SK-N-SH (cell line): ENCODE measurements around the gene FGGY.

ENCODE experiments used
- JUND ChIP-seq: IDR thresholded peaks from 2 replicates; pipeline ENCODE4 v1.4.0; 2012
- TEAD4 ChIP-seq: IDR thresholded peaks from 2 replicates; pipeline ENCODE4 v1.4.0; 2012; ENCODE audit warnings: mild to moderate bottlenecking, borderline replicate concordance; ENCODE audit not compliant: insufficient read depth
- TF ChIP-seq, protein P1 (sequence below): IDR thresholded peaks from 2 replicates; pipeline ENCODE4 v1.4.0; 2012; ENCODE audit warnings: low read depth
- TF ChIP-seq, protein P2 (sequence below): fragments of 200-600 bp; sonication (generic); IDR thresholded peaks from 2 replicates; pipeline ENCODE4 v1.6.1; 2017; ENCODE audit warnings: antibody characterized with exemption, mild to moderate bottlenecking, moderate library complexity
- TF ChIP-seq, protein P3 (sequence below): IDR thresholded peaks from 2 replicates; pipeline ENCODE4 v1.6.1; 2012; ENCODE audit warnings: mild to moderate bottlenecking, low read depth, low read length, moderate library complexity

DNA sequence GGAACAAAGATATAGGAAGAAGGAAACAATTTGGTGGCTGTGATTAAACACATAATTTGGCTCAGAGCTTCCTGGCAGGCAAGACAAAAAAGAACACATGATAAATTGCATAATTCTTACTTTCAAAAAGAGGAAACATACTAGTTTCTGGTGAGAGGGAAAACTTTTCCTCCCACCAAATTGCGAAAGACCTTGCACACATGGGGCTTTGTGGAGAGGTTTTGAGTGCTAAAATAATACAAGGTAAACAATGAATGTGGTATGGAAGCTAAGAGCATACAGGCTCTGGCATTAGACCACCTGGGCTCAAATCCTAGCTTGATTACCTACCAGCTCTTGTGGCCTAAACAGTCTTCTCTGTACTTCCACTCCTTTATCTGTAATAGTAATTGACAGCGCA, 377.7 kb downstream of the FGGY start:
- TF ChIP-seq, protein P1, sequence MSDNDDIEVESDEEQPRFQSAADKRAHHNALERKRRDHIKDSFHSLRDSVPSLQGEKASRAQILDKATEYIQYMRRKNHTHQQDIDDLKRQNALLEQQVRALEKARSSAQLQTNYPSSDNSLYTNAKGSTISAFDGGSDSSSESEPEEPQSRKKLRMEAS = no peak
- TF ChIP-seq TEAD4 = no peak
- TF ChIP-seq, protein P2, sequence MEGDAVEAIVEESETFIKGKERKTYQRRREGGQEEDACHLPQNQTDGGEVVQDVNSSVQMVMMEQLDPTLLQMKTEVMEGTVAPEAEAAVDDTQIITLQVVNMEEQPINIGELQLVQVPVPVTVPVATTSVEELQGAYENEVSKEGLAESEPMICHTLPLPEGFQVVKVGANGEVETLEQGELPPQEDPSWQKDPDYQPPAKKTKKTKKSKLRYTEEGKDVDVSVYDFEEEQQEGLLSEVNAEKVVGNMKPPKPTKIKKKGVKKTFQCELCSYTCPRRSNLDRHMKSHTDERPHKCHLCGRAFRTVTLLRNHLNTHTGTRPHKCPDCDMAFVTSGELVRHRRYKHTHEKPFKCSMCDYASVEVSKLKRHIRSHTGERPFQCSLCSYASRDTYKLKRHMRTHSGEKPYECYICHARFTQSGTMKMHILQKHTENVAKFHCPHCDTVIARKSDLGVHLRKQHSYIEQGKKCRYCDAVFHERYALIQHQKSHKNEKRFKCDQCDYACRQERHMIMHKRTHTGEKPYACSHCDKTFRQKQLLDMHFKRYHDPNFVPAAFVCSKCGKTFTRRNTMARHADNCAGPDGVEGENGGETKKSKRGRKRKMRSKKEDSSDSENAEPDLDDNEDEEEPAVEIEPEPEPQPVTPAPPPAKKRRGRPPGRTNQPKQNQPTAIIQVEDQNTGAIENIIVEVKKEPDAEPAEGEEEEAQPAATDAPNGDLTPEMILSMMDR = no peak
- TF ChIP-seq JUND = no peak
- TF ChIP-seq, protein P3, sequence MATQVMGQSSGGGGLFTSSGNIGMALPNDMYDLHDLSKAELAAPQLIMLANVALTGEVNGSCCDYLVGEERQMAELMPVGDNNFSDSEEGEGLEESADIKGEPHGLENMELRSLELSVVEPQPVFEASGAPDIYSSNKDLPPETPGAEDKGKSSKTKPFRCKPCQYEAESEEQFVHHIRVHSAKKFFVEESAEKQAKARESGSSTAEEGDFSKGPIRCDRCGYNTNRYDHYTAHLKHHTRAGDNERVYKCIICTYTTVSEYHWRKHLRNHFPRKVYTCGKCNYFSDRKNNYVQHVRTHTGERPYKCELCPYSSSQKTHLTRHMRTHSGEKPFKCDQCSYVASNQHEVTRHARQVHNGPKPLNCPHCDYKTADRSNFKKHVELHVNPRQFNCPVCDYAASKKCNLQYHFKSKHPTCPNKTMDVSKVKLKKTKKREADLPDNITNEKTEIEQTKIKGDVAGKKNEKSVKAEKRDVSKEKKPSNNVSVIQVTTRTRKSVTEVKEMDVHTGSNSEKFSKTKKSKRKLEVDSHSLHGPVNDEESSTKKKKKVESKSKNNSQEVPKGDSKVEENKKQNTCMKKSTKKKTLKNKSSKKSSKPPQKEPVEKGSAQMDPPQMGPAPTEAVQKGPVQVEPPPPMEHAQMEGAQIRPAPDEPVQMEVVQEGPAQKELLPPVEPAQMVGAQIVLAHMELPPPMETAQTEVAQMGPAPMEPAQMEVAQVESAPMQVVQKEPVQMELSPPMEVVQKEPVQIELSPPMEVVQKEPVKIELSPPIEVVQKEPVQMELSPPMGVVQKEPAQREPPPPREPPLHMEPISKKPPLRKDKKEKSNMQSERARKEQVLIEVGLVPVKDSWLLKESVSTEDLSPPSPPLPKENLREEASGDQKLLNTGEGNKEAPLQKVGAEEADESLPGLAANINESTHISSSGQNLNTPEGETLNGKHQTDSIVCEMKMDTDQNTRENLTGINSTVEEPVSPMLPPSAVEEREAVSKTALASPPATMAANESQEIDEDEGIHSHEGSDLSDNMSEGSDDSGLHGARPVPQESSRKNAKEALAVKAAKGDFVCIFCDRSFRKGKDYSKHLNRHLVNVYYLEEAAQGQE = no peak
